ENCODE results near the gene TTLL11. TPM values are rescaled to one million over a fixed set of nuclear protein-coding genes. Genes with fewer than 3 reads are reported as not detected.
"Not testable (repeated sequence)": the region's sequence is repeated elsewhere in the genome, so short reads cannot be mapped to it uniquely, and the experiment has no call there.

TTLL11 gene
- total RNA-seq, 1 experiment from 2014 or later = 7.0 TPM

DNA sequence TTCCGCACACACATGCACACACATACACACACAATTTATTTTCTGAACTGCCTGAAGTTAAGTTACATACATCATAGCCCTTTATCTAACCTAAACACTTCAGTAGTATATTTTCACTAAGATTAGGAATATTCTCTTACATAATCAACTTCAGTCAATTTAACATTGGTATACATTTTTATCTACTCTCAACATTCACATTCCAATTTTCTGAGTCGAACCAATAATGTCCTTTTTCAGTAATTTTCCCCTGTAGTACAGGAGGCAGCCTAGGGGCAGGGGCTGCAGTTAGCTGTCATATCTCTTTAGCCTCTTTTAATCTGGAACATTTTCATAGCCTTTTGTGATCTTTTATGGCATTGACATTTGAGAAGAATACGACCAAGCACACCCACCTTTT is 291.5 kb downstream of the TTLL11 start:
- in situ Hi-C loops (cut with HindIII; ENCODE audit: low sequenced_read_pairs) = no loop called here
- DNase-seq (ENCODE audit: low spot score) = no peak

DNA sequence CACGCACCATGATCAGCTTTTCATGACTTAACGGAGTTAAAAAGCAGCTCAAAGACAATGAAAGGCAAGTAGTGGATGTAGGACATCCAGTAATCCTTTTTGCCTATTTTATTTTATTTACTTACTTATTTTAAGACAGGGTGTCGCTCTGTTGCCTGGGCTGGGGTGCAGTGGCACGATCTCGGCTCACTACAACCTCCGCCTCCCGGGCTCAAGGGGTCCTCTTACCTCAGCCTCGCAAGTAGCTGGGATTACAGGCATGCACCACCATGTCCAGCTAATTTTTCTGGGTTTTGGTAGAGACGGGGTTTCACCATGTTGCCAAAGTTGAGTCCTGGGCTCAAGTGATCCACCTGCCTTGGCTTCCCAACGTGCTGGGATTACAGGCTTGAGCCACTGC is 292.7 kb downstream of the TTLL11 start:
- in situ Hi-C loops (cut with HindIII; ENCODE audit: low sequenced_read_pairs) = no loop called here

GRCh38 chr9:121798941-121799340 is 294.2 kb downstream of the TTLL11 start:
- in situ Hi-C loops (cut with HindIII; ENCODE audit: low sequenced_read_pairs) = no loop called here
- DNase-seq (ENCODE audit: low spot score) = no peak

More for the DNA sequence above, 292.7 kb downstream of the TTLL11 start:
- DNase-seq (ENCODE audit: low spot score) = no peak

GRCh38 chr9:121797081-121797480 is 296.0 kb downstream of the TTLL11 start:
- in situ Hi-C loops (cut with HindIII; ENCODE audit: low sequenced_read_pairs) = no loop called here
- no peak for DNase-seq (ENCODE audit: low spot score)

- in situ Hi-C loops (cut with HindIII; ENCODE audit: low sequenced_read_pairs); DNase-seq (ENCODE audit: low spot score): not testable (repeated sequence)
These were observed 298.8 kb downstream of the TTLL11 start for GRCh38 chr9:121794334-121794733.

GRCh38 chr9:121792476-121792875 is 300.6 kb downstream of the TTLL11 start:
- DNase-seq (ENCODE audit: low spot score); in situ Hi-C loops (cut with HindIII; ENCODE audit: low sequenced_read_pairs): not testable (repeated sequence)

DNA sequence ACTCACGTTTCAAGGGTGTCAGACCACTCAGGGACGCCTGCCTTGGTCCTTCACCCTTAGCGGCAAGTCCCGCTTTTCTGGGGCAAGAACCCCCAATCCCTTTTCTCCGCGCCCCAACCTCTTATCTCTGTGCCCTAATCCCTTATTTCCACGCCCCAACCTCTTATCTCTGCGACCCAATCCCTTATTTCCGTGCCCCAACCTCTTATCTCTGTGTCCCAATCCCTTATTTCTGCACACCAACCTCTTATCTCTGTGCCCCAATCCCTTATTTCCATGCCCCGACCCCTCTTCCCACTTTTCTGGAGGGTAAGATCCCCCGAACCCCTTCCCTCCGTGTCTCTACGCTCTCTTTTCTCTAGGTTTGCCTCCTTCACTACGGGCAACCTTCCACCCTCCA is 302.3 kb downstream of the TTLL11 start:
- DNase-seq (ENCODE audit: low spot score) = no peak
- in situ Hi-C loops (cut with HindIII; ENCODE audit: low sequenced_read_pairs) = no loop called here

- no peak for DNase-seq (ENCODE audit: low spot score)
- in situ Hi-C loops (cut with HindIII; ENCODE audit: low sequenced_read_pairs) = no loop called here
These were observed 304.3 kb downstream of the TTLL11 start for GRCh38 chr9:121788686-121789366.

DNA sequence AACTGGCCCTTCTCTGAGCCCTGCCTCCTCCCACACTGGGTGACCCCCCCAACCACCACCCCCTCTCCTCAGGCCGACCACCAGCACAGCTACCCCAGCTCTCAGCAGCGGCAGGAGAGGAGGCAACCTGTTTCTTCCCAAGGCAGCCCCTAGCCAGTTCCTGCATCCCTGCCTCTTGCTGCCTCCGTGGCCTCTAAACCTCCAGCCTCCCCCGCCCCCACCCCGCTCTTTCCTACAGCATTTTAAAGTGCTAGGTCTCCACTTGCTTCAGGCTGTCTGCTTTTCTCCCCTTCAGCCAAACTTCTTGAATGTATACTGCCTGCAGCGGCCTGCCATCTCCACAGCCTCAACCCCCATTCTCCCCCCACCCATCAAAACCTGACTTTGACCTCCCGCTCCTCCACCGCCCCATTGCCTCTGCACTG is 306.1 kb downstream of the TTLL11 start:
- DNase-seq (ENCODE audit: low spot score) = no peak
- in situ Hi-C loops (cut with HindIII; ENCODE audit: low sequenced_read_pairs) = no loop called here

DNA sequence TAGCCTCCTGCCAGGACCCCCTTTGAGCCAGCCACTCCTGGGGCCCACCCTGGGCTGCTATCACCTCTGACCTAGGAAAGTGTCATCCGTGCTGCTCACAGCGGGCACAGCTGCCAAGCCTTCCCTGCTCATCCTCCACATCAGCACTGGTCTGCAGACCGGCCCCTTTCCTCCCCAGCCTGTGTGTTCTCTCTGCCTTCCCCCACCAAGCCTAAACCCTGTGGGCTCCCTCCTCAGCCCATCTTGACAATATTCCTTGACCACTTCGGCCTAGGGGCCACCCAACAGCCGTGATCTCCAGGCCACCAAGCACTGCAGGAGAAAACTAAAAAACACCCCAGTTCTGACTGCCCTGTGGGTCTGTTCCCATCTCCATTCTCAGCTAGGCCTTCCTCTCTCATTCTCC is 306.6 kb downstream of the TTLL11 start:
- in situ Hi-C loops (cut with HindIII; ENCODE audit: low sequenced_read_pairs) = no loop called here
- DNase-seq (ENCODE audit: low spot score) = no peak

DNA sequence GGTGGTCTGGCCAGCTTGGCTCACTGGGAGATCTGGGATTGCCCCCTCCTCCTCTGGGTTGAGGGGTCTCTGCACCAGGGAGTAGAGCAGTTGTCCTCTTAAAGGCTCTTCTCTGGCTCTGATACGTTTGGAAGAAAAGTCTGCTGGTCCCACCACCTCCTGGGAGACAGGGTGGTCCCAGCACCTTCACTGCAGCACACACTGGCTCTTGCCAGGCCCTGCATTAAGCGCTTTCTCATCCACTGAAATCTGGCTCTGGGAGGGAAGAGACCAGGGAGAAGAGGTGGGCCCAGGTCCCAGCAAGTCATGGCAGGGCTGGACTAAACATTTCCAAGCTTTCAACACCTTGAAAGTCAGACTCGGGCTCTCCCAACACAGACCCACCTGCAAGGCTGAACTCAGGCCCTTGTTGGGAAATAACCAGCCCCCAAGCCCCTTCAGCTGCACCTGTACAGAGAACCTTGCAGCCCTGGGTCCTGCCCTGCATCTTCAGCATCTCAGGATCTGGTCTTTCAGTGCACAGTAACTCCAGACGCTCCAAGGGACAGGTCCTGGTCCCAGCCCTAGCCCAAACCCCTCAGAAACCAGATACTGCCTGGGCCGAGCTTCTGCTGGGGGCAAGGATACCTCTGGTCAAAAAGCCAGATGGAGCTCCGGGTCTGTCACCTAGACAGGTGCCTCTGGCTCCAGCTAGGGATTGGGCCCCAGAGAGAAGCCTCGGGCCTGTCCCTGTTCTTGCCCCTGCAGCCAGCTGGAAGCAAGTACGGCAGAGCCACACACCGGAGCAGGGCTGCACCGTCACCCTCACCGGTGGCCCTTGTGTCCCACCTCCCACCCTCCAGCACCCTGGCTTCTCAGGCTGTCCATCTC is 307.2 kb downstream of the TTLL11 start:
- in situ Hi-C loops (cut with HindIII; ENCODE audit: low sequenced_read_pairs) = no loop called here
- DNase-seq (ENCODE audit: low spot score) = peak; percentile 15

GRCh38 chr9:121784731-121785411 is 308.2 kb downstream of the TTLL11 start:
- peak; percentile 43 for DNase-seq (ENCODE audit: low spot score)
- in situ Hi-C loops (cut with HindIII; ENCODE audit: low sequenced_read_pairs) = no loop called here

DNA sequence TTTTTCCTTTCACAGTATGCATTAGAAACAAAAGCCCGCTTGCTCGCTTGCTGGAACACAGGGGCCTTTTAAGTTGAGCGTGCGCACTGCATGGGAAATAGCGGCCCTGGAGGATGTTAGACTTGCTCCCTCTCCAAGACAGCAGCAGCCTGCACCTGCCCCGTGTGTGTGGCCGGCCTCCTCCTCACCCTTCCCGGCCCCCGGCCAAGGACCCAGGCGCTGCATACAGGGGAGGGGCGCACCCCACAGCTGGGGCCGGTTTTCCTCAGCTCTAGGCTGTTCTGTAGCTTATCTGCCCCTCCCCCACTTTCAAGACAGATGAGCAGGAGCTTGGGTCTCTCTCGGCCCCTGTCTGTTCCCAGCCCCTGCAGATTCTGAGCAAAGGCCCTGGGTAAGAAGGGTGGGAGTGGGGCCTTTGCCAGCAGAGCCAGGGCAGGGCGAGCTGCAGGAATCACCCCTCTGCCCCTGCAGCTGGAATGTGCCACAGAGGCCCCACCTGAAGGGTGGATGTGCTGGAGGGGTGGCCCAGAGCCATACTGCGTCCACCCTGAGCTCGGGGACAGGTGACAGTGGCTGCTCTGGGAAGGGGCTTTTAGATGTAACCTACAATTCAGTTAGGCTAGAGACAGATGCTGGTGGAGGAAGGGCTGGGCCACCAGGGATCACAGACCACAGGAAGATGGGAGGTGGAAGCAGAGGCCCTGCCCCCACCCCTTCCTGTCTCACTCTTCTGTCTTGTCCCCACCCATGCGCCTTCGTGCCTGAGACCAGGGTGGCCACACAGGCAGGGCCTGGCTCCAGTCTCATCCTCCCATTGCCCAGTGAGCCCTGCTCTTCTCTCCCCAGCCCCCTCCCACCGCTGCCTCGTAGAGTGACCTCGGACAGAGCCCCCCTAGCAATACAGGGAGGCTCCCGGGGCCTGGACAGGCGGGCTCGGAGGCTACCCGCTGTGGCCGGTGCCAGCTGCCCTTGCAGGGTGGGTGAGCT is 309.3 kb downstream of the TTLL11 start:
- DNase-seq (ENCODE audit: low spot score) = peak; percentile 51
- in situ Hi-C loops (cut with HindIII; ENCODE audit: low sequenced_read_pairs) = no loop called here

GRCh38 chr9:121783111-121783510 is 310.0 kb downstream of the TTLL11 start:
- DNase-seq (ENCODE audit: low spot score) = peak; percentile 56
- in situ Hi-C loops (cut with HindIII; ENCODE audit: low sequenced_read_pairs) = no loop called here

- peak; percentile 45 for DNase-seq (ENCODE audit: low spot score)
- in situ Hi-C loops (cut with HindIII; ENCODE audit: low sequenced_read_pairs) = no loop called here
These were observed 310.5 kb downstream of the TTLL11 start for GRCh38 chr9:121782514-121783110.

GRCh38 chr9:121781701-121782464 is 311.2 kb downstream of the TTLL11 start:
- DNase-seq (ENCODE audit: low spot score) = peak; percentile 22
- in situ Hi-C loops (cut with HindIII; ENCODE audit: low sequenced_read_pairs) = no loop called here

- in situ Hi-C loops (cut with HindIII; ENCODE audit: low sequenced_read_pairs) = no loop called here
- no peak for DNase-seq (ENCODE audit: low spot score)
These were observed 312.0 kb downstream of the TTLL11 start for GRCh38 chr9:121781145-121781548.
